A549 treated with CpdA at 1 μM for 4 hours (cell line): ENCODE measurements around the gene RAVER1. TPM values are rescaled to one million over a fixed set of nuclear protein-coding genes. Genes with fewer than 3 reads are reported as not detected.

Experiments
- total RNA-seq: library from RNA; stranded (reverse); fragments of 200-300 nt; extraction: Qiagen RNA extraction; gene quantifications from 5 replicates; pipeline ENCODE4 v1.2.3, GENCODE V29; 2022; ENCODE audit warnings: low read depth

RAVER1 gene
- 21.6 to 31.6 TPM (median 29.0 TPM) in 5 replicates for total RNA-seq

GRCh38 chr19:10332965-10333757, at the start of gene RAVER1:
RAVER1 (minus strand) TSS chr19:10333529; CDS start chr19:10333507, 22 bp downstream.

GRCh38 chr19:10380313-10381102, 47.2 kb upstream of the RAVER1 start, which contains the start of gene TYK2:
TYK2 (minus strand) TSS chr19:10380572; CDS start chr19:10378406, 2,166 bp downstream.

GRCh38 chr19:10339380-10339960, 6.1 kb upstream of the RAVER1 start, which contains the start of gene ICAM3:
ICAM3 (minus strand) TSS chr19:10339624; CDS start chr19:10339614, 10 bp downstream.

GRCh38 chr19:10315335-10316214, 17.8 kb downstream of the RAVER1 start, which contains the start of gene FDX2:
FDX2 (minus strand) TSS chr19:10316015; CDS start chr19:10315996, 19 bp downstream.

GRCh38 chr19:10309423-10309822, 23.9 kb downstream of the RAVER1 start, which contains the start of gene ZGLP1:
ZGLP1 (minus strand) TSS chr19:10309815.

GRCh38 chr19:10289836-10290356, 43.4 kb downstream of the RAVER1 start, which contains the start of gene ICAM5:
ICAM5 (plus strand) TSS chr19:10289952; CDS start chr19:10290044, 92 bp downstream.

GRCh38 chr19:10286803-10287737, 46.3 kb downstream of the RAVER1 start, which contains the start of gene ICAM4:
ICAM4 (plus strand) TSS chr19:10286955; CDS start chr19:10287013, 58 bp downstream.

GRCh38 chr19:10270616-10271394, 62.5 kb downstream of the RAVER1 start, which contains the start of gene ICAM1:
ICAM1 (plus strand) TSS chr19:10271120; CDS start chr19:10271160, 40 bp downstream.

Other genes with a start within 250 kb of the RAVER1 start
- 7.2 to 8.7 TPM (median 8.0 TPM) in 5 replicates for gene SHFL, start 247.2 kb downstream of the RAVER1 start, total RNA-seq
- gene ANGPTL6, start 230.9 kb downstream of the RAVER1 start, total RNA-seq, result 0.07 to 0.27 TPM (median 0.08 TPM) in 5 replicates
- gene PPAN, start 227.2 kb downstream of the RAVER1 start, total RNA-seq, result 41.6 to 62.8 TPM (median 53.8 TPM) in 5 replicates
- gene P2RY11, start 221.8 kb downstream of the RAVER1 start, total RNA-seq, result 6.8 to 13.7 TPM (median 7.8 TPM) in 5 replicates
- gene EIF3G, start 213.6 kb downstream of the RAVER1 start, total RNA-seq, result 163 to 185 TPM (median 168 TPM) in 5 replicates
- 63.0 to 73.0 TPM (median 65.9 TPM) in 5 replicates for gene DNMT1, start 138.6 kb downstream of the RAVER1 start, total RNA-seq
- gene S1PR2, start 102.2 kb downstream of the RAVER1 start, total RNA-seq, result 1.0 to 1.6 TPM (median 1.2 TPM) in 5 replicates
- 55.5 to 80.2 TPM (median 74.8 TPM) in 5 replicates for gene MRPL4, start 81.3 kb downstream of the RAVER1 start, total RNA-seq
- 3.4 to 7.4 TPM (median 4.9 TPM) in 5 replicates for gene ICAM1, start 62.4 kb downstream of the RAVER1 start, total RNA-seq
- 0.10 to 0.20 TPM in 2 of 5 replicates, not detected in the others for gene ICAM4, start 46.6 kb downstream of the RAVER1 start, total RNA-seq
- gene ICAM5, start 43.6 kb downstream of the RAVER1 start, total RNA-seq, result 0.52 to 0.84 TPM (median 0.61 TPM) in 5 replicates
- gene ZGLP1, start 23.7 kb downstream of the RAVER1 start, total RNA-seq, result 0.82 to 3.4 TPM (median 2.0 TPM) in 5 replicates
- gene FDX2, start 17.5 kb downstream of the RAVER1 start, total RNA-seq, result 26.3 to 41.5 TPM (median 33.5 TPM) in 5 replicates
- gene ICAM3, start 6.1 kb upstream of the RAVER1 start, total RNA-seq, result 5.2 to 10.3 TPM (median 10.0 TPM) in 5 replicates
- gene TYK2, start 47.0 kb upstream of the RAVER1 start, total RNA-seq, result 34.1 to 48.3 TPM (median 45.9 TPM) in 5 replicates
- 159 to 206 TPM (median 185 TPM) in 5 replicates for gene CDC37, start 70.0 kb upstream of the RAVER1 start, total RNA-seq
- gene PDE4A, start 87.0 kb upstream of the RAVER1 start, total RNA-seq, result 3.7 to 5.2 TPM (median 5.1 TPM) in 5 replicates
- gene KEAP1, start 169.8 kb upstream of the RAVER1 start, total RNA-seq, result 52.6 to 73.6 TPM (median 67.5 TPM) in 5 replicates
- gene S1PR5, start 183.9 kb upstream of the RAVER1 start, total RNA-seq, result 1.7 to 2.6 TPM (median 2.3 TPM) in 5 replicates
- gene ATG4D, start 210.4 kb upstream of the RAVER1 start, total RNA-seq, result 15.1 to 22.5 TPM (median 22.1 TPM) in 5 replicates
- 18.1 to 19.8 TPM (median 18.6 TPM) in 5 replicates for gene KRI1, start 232.5 kb upstream of the RAVER1 start, total RNA-seq
- 4.4 to 6.6 TPM (median 4.8 TPM) in 5 replicates for gene CDKN2D, start 235.4 kb upstream of the RAVER1 start, total RNA-seq